H9 (cell line): Measurements from ENCODE around the gene ANKRD12. TPM values are rescaled to one million over a fixed set of nuclear protein-coding genes. Genes with fewer than 3 reads are reported as not detected.

ENCODE experiments used
- DNase-seq: peaks from one replicate; pipeline ENCODE4 v3.0.0-alpha.2; 2017
- H2AFZ ChIP-seq: one replicate; pipeline ENCODE4 v1.6.1; 2013; ENCODE audit warnings: mild to moderate bottlenecking, low read length, control low read depth, moderate library complexity
- H2AK5ac ChIP-seq: 2 replicates; pipeline ENCODE4 v1.6.1; 2013; ENCODE audit warnings: low read length, control low read depth, mixed read lengths; ENCODE audit not compliant: insufficient read length
- H2BK120ac ChIP-seq: one replicate; pipeline ENCODE4 v1.6.1; 2013; ENCODE audit warnings: low read depth, mild to moderate bottlenecking, low read length, control low read depth, inconsistent platforms; ENCODE audit not compliant: poor library complexity, severe bottlenecking
- H2BK12ac ChIP-seq: 2 replicates; pipeline ENCODE4 v1.6.1; 2013; ENCODE audit warnings: low read length, control low read depth, mixed read lengths, low read depth; ENCODE audit not compliant: insufficient read length
- H2BK15ac ChIP-seq: 2 replicates; pipeline ENCODE4 v1.6.1; 2013; ENCODE audit warnings: low read depth, low read length, control low read depth
- H2BK20ac ChIP-seq: one replicate; pipeline ENCODE4 v1.6.1; 2013; ENCODE audit warnings: low read depth, mild to moderate bottlenecking, low read length, control low read depth, inconsistent platforms; ENCODE audit not compliant: poor library complexity, severe bottlenecking
- H2BK5ac ChIP-seq: 2 replicates; pipeline ENCODE4 v1.6.1; 2013; ENCODE audit warnings: low read length, control low read depth, mixed read lengths; ENCODE audit not compliant: insufficient read length
- H3K14ac ChIP-seq: 2 replicates; pipeline ENCODE4 v1.6.1; 2013; ENCODE audit warnings: low read length, control low read depth; ENCODE audit not compliant: insufficient read depth
- H3K18ac ChIP-seq: 2 replicates; pipeline ENCODE4 v1.6.1; 2013; ENCODE audit warnings: low read depth, mild to moderate bottlenecking, mixed read lengths, low read length, control low read depth; ENCODE audit not compliant: insufficient read length
- H3K23ac ChIP-seq: 2 replicates; pipeline ENCODE4 v1.6.1; 2013; ENCODE audit warnings: low read length, control low read depth, mixed read lengths, low read depth; ENCODE audit not compliant: insufficient read length
- H3K23me2 ChIP-seq: 2 replicates; pipeline ENCODE4 v1.6.1; 2013; ENCODE audit warnings: low read depth, mild to moderate bottlenecking, mixed read lengths, low read length, control low read depth; ENCODE audit not compliant: insufficient read length, poor library complexity, severe bottlenecking
- H3K27ac ChIP-seq: 2 replicates; pipeline ENCODE4 v1.5.1; 2013; ENCODE audit warnings: low read length, control low read depth, mixed read lengths, low read depth; ENCODE audit not compliant: insufficient read length
- H3K27me3 ChIP-seq: 2 replicates; pipeline ENCODE4 v1.6.1; 2013; ENCODE audit warnings: low read length, control low read depth, inconsistent platforms; ENCODE audit not compliant: insufficient read depth
- H3K4ac ChIP-seq: 2 replicates; pipeline ENCODE4 v1.6.1; 2013; ENCODE audit warnings: low read depth, mild to moderate bottlenecking, control low read depth, inconsistent platforms, low read length, moderate library complexity
- H3K4me1 ChIP-seq: 2 replicates; pipeline ENCODE4 v1.6.1; 2013; ENCODE audit warnings: low read length, control low read depth, inconsistent platforms; ENCODE audit not compliant: insufficient read depth
- H3K4me2 ChIP-seq: 2 replicates; pipeline ENCODE4 v1.6.1; 2013; ENCODE audit warnings: low read length, control low read depth, mixed read lengths; ENCODE audit not compliant: insufficient read length, insufficient read depth
- H3K56ac ChIP-seq: 2 replicates; pipeline ENCODE4 v1.6.1; 2013; ENCODE audit warnings: low read depth, mild to moderate bottlenecking, mixed read lengths, low read length, control low read depth; ENCODE audit not compliant: insufficient read length
- H3K79me1 ChIP-seq: 2 replicates; pipeline ENCODE4 v1.6.1; 2013; ENCODE audit warnings: low read depth, mild to moderate bottlenecking, moderate library complexity, low read length, control low read depth, inconsistent platforms; ENCODE audit not compliant: insufficient read depth, poor library complexity, severe bottlenecking
- H3K79me2 ChIP-seq: 2 replicates; pipeline ENCODE4 v1.6.1; 2013; ENCODE audit warnings: low read length, control low read depth, inconsistent platforms; ENCODE audit not compliant: insufficient read depth
- H3K9ac ChIP-seq: 2 replicates; pipeline ENCODE4 v1.6.1; 2013; ENCODE audit warnings: low read length, control low read depth, mixed read lengths; ENCODE audit not compliant: insufficient read length; ENCODE audit errors: extremely low read depth
- H3K9me3 ChIP-seq: one replicate; pipeline ENCODE4 v1.6.1; 2013; ENCODE audit warnings: low read depth, low read length, inconsistent platforms; ENCODE audit not compliant: control insufficient read depth
- H3T11ph ChIP-seq: one replicate; pipeline ENCODE4 v1.6.1; 2013; ENCODE audit warnings: mild to moderate bottlenecking, low read length, control low read depth, inconsistent platforms
- H4K20me1 ChIP-seq: one replicate; pipeline ENCODE4 v1.6.1; 2013; ENCODE audit not compliant: control insufficient read depth, insufficient read length, insufficient read depth
- H4K5ac ChIP-seq: 2 replicates; pipeline ENCODE4 v1.6.1; 2013; ENCODE audit warnings: low read depth, mild to moderate bottlenecking, mixed read lengths, low read length, control low read depth; ENCODE audit not compliant: insufficient read length
- H4K8ac ChIP-seq: replicated peaks from 2 replicates; pipeline ENCODE4 v1.6.1; 2013; ENCODE audit warnings: low read length, control low read depth, mixed read lengths, low read depth; ENCODE audit not compliant: insufficient read length
- H4K91ac ChIP-seq: 2 replicates; pipeline ENCODE4 v1.6.1; 2013; ENCODE audit warnings: low read depth, mild to moderate bottlenecking, moderate library complexity, mixed read lengths, low read length, control low read depth; ENCODE audit not compliant: insufficient read length
- H3K27ac Mint-ChIP-seq, 3 experiments: 2 replicates in 2 of 3; 3 replicates in 1 of 3; pipeline ENCODE4 v1.8.0; 2020 to 2021; ENCODE audit warnings: mixed read lengths in 3 of 3, mild to moderate bottlenecking in 1 of 3, moderate library complexity in 1 of 3
- H3K27me3 Mint-ChIP-seq: 2 replicates; pipeline ENCODE4 v1.8.0; 2021; ENCODE audit warnings: low read depth, mild to moderate bottlenecking, moderate library complexity, mixed read lengths
- H3K36me3 Mint-ChIP-seq, 3 experiments: 2 replicates in 2 of 3; 3 replicates in 1 of 3; pipeline ENCODE4 v1.8.0; 2020 to 2021; ENCODE audit warnings: low read depth in 3 of 3, mixed read lengths in 3 of 3; ENCODE audit not compliant: insufficient read depth in 1 of 3
- H3K4me1 Mint-ChIP-seq, 2 experiments: 2 replicates each; pipeline ENCODE4 v1.8.0; 2020; ENCODE audit warnings: mixed read lengths in 2 of 2
- H3K4me3 Mint-ChIP-seq, 2 experiments: 2 replicates in 1 of 2; 3 replicates in 1 of 2; pipeline ENCODE4 v1.8.0; 2020 to 2021; ENCODE audit warnings: mild to moderate bottlenecking in 2 of 2, mixed read lengths in 2 of 2, moderate library complexity in 1 of 2
- H3K9me3 Mint-ChIP-seq, 2 experiments: 2 replicates in 1 of 2; 3 replicates in 1 of 2; pipeline ENCODE4 v1.8.0; 2020; ENCODE audit warnings: mild to moderate bottlenecking in 2 of 2, mixed read lengths in 2 of 2, moderate library complexity in 1 of 2
- WGBS: extraction: QIAGEN DNeasy Blood & Tissue Kit; methylation state at CpG from one replicate; pipeline ENCODE4 v1.1.7; 2013; ENCODE audit warnings: missing lambda C conversion rate, low lambda C conversion rate, mixed read lengths; ENCODE audit not compliant: insufficient read length; ENCODE audit errors: extremely low coverage; 5-methylcytosine and 5-hydroxymethylcytosine counted together
- total RNA-seq: library from RNA; stranded (reverse); gene quantifications from 2 replicates; pipeline ENCODE4 v1.2.1, GENCODE V29; 2021
- TF ChIP-seq, protein P1 (sequence below): fragments of 200-600 bp; sonication (generic); conservative IDR thresholded peaks from 3 replicates; pipeline ENCODE4 v1.8.0; 2021; ENCODE audit warnings: antibody characterized with exemption, mild to moderate bottlenecking

ANKRD12 gene
- total RNA-seq, 1 experiment from 2014 or later: 38.9 TPM

DNA sequence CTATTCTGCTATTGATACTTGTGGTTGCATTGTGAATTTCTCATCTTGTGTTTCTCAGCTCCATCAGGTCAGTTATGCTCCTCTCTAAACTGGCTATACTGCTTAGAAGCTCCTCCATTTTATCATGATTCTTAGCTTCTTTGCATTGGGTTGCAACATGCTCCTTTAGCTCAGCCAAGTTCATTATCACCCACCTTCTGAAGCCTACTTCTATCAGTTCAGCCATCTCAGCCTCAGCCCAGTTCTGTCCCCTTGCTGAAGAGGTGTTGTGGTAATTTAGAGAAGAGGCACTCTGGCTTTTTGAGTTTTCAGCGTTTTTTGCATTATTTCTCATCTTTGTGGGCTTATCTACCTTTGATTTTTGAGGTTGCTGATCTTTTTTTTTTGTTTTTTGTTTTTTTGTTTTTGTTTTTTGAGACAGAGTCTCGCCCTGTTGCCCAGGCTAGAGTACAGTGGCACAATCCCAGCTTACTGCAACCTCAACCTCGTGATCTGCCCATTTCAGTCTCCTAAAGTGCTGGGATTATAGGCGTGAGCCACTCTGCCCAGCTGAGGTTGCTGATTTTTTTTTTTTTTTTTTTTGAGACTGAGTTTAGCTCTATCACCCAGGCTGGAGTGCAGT lies 36.0 kb downstream of the ANKRD12 start:
- Histone ChIP-seq H3K18ac (no peak overlapping the region), H3K9me3 (no peaks in the 10 kb centered on the region), H3T11ph (no peak overlapping the region), H3K9ac (no peak overlapping the region), H3K79me1 (no peaks in the 10 kb centered on the region), H4K8ac (no peak overlapping the region), H2BK5ac (no peak overlapping the region), H4K91ac (no peak overlapping the region), H4K5ac (no peak overlapping the region), H3K56ac (no peak overlapping the region), H2BK120ac (no peak overlapping the region), H3K27me3 (no peaks in the 10 kb centered on the region), H3K4ac (no peak overlapping the region), H2AFZ (no peak overlapping the region), H3K4me2 (no peak overlapping the region), H2AK5ac (no peak overlapping the region), H2BK20ac (no peak overlapping the region), H3K79me2 (no peaks in the 10 kb centered on the region), H3K23me2 (no peaks in the 10 kb centered on the region), H2BK15ac (no peak overlapping the region), H3K4me1 (no peaks in the 10 kb centered on the region), H2BK12ac (no peak overlapping the region), H3K14ac (no peak overlapping the region), H4K20me1 (no peaks in the 10 kb centered on the region), H3K27ac (no peak overlapping the region), H3K23ac (no peak overlapping the region)
- peaks cover 11 to 17% of the 10 kb centered on the region in 2 experiments for H3K9me3 Mint-ChIP-seq
- no CpG with 5 or more reads among the region's 4 CpGs for WGBS
- H3K36me3 Mint-ChIP-seq: peaks cover 14 to 27% (median 15%) of the 10 kb centered on the region in 3 experiments
- no peaks in the 10 kb centered on the region for H3K27me3 Mint-ChIP-seq
- no peak overlapping the region; a peak in 1 of 7 replicates for H3K27ac Mint-ChIP-seq
- H3K4me1 Mint-ChIP-seq: peaks cover 0 to 6% of the 10 kb centered on the region in 2 experiments; a peak in 1 of 4 replicates
- DNase-seq: no peak
- no peak overlapping the region for H3K4me3 Mint-ChIP-seq
- TF ChIP-seq, protein P1, sequence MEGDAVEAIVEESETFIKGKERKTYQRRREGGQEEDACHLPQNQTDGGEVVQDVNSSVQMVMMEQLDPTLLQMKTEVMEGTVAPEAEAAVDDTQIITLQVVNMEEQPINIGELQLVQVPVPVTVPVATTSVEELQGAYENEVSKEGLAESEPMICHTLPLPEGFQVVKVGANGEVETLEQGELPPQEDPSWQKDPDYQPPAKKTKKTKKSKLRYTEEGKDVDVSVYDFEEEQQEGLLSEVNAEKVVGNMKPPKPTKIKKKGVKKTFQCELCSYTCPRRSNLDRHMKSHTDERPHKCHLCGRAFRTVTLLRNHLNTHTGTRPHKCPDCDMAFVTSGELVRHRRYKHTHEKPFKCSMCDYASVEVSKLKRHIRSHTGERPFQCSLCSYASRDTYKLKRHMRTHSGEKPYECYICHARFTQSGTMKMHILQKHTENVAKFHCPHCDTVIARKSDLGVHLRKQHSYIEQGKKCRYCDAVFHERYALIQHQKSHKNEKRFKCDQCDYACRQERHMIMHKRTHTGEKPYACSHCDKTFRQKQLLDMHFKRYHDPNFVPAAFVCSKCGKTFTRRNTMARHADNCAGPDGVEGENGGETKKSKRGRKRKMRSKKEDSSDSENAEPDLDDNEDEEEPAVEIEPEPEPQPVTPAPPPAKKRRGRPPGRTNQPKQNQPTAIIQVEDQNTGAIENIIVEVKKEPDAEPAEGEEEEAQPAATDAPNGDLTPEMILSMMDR: no peak
